OCI-LY3 (cell line): ENCODE data around the gene NVL.

Experiments
- EZH2phosphoT487 ChIP-seq: fragments of 200-600 bp; shearing (Covaris generic); IDR thresholded peaks from 2 replicates; pipeline ENCODE4 v1.6.1; 2018; ENCODE audit warnings: antibody characterized with exemption, mixed run types, low read depth
- TF ChIP-seq, protein P1 (sequence below): fragments of 200-600, 300-600 bp; sonication (generic); IDR thresholded peaks from 2 replicates; pipeline ENCODE4 v1.5.1; 2014; ENCODE audit warnings: antibody characterized with exemption, low read length, low read depth

DNA sequence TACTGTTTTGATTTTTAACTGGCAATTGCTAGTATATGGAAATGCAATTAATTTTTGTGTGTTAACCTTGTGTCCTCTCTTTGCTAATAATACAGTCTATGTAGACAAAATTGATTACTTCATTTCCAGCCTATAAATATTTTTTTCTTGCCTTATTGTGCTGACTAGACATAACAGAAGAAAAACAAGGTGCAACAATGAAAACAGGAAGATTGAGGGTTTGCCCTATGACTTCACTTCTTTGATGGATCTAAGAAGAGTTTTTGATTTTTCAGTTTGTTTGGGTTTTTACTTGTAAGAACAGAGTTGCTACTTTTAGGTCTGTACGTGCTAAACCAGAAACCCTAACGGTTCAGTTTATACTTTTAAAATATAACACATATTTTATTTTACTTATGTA is 18.2 kb upstream of the NVL start:
- TF ChIP-seq, protein P1, sequence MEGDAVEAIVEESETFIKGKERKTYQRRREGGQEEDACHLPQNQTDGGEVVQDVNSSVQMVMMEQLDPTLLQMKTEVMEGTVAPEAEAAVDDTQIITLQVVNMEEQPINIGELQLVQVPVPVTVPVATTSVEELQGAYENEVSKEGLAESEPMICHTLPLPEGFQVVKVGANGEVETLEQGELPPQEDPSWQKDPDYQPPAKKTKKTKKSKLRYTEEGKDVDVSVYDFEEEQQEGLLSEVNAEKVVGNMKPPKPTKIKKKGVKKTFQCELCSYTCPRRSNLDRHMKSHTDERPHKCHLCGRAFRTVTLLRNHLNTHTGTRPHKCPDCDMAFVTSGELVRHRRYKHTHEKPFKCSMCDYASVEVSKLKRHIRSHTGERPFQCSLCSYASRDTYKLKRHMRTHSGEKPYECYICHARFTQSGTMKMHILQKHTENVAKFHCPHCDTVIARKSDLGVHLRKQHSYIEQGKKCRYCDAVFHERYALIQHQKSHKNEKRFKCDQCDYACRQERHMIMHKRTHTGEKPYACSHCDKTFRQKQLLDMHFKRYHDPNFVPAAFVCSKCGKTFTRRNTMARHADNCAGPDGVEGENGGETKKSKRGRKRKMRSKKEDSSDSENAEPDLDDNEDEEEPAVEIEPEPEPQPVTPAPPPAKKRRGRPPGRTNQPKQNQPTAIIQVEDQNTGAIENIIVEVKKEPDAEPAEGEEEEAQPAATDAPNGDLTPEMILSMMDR, result no peak
- TF ChIP-seq EZH2phosphoT487, result no peak
